ENCODE measurements around the gene NOS3.

NOS3 gene

GRCh38 chr7:150990416-150991186 is at the start of gene NOS3:
NOS3 (plus strand) TSS chr7:150991017; CDS start chr7:150993804, 2,787 bp downstream.
- DNase-seq (ENCODE audit: low read depth in 2 of 2, low spot score in 1 of 2), result no peak

- no peak for DNase-seq (ENCODE audit: low read depth in 2 of 2, low spot score in 1 of 2)
These were observed 49.3 kb upstream of the NOS3 start for GRCh38 chr7:150941351-150942000.

- DNase-seq (ENCODE audit: low read depth in 2 of 2, low spot score in 1 of 2), result peak in 1 of 2 donors; percentile 9
These were observed 48.7 kb upstream of the NOS3 start for GRCh38 chr7:150942001-150942590.

GRCh38 chr7:150942591-150943452 is 48.0 kb upstream of the NOS3 start:
- DNase-seq (ENCODE audit: low read depth in 2 of 2, low spot score in 1 of 2), result no peak

- no peak for DNase-seq (ENCODE audit: low read depth in 2 of 2, low spot score in 1 of 2)
These were observed 47.4 kb upstream of the NOS3 start for GRCh38 chr7:150943453-150943814.

- DNase-seq (ENCODE audit: low read depth in 2 of 2, low spot score in 1 of 2), result no peak
These were observed 46.5 kb upstream of the NOS3 start for GRCh38 chr7:150944066-150945042.

DNA sequence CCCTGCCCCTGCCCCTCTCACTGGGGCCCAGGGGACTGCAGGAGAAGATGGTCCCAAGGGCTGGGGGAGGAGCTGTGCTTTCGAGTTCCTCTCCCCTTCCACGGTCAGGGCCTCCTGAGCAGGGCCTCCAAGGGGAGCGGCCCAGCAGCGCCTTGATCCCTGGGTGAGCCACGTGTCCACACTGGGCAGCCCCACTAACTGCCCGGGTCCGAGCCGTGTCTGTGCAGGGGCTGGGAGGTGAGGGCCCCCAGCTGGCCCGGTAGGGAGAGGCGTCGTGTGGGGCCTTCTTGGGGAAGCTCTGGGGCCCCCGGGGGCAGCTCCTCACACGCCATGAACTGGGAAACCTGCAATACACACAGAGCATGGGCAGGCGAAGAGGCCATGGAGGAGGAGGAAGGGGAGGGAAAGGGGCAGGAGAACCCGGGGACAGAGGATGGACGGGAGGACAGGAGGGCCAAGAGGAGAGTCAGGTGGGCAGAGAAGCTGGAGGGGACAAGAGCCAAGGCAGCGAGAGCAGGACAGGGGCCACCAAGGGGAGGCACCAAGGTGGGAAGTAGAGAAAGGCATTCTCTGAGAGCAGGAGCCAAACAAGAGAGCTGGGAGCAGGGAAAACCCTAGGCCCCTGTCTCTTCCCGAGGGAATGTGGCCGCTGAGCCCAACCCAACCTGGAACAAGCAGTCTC is 45.5 kb upstream of the NOS3 start:
- DNase-seq (ENCODE audit: low read depth in 2 of 2, low spot score in 1 of 2), result no peak

GRCh38 chr7:150945853-150946420 is 44.9 kb upstream of the NOS3 start:
- DNase-seq (ENCODE audit: low read depth in 2 of 2, low spot score in 1 of 2), result no peak

DNA sequence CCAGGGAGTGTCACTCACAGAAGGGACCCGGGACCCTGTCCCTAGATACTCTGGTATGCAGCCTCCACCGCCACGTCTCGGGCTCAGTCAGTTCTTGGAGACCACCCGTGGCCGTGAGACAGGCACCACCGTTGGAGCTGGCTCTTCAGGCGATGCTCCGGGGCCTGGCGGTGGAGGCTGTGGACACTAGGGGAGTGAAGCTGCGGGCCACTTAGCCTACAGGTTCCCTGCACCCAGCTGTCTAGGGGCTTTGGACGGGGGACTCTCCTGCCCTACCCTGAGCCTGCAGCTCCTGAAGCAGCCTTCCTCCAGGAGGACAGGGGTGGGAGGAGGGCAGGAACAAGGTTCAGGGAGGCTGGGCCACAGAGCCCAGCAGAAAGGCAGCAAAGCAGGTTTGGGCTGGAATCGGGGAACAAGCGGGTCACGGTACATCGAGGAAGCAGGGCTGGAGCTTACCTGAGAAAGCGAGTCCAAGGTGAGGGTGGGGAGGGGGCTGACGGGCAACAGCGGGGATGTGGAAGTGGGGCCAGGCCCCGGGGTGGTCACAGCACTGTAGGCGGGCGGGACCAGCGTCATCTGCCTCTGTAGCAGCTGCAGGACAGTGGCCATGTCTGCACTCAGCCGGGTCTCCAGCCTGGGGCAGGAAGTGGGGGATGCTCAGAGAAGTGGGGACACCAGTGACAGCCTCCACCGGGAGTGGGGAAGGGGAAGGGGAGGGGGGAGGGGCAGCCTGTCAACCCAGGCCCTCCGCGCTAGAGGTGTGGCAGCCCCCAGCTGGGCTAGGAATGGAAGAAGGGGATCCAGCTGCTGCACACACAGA is 44.2 kb upstream of the NOS3 start:
- no peak for DNase-seq (ENCODE audit: low read depth in 2 of 2, low spot score in 1 of 2)

- DNase-seq (ENCODE audit: low read depth in 2 of 2, low spot score in 1 of 2), result no peak
These were observed 43.5 kb upstream of the NOS3 start for GRCh38 chr7:150947241-150947745.

DNA sequence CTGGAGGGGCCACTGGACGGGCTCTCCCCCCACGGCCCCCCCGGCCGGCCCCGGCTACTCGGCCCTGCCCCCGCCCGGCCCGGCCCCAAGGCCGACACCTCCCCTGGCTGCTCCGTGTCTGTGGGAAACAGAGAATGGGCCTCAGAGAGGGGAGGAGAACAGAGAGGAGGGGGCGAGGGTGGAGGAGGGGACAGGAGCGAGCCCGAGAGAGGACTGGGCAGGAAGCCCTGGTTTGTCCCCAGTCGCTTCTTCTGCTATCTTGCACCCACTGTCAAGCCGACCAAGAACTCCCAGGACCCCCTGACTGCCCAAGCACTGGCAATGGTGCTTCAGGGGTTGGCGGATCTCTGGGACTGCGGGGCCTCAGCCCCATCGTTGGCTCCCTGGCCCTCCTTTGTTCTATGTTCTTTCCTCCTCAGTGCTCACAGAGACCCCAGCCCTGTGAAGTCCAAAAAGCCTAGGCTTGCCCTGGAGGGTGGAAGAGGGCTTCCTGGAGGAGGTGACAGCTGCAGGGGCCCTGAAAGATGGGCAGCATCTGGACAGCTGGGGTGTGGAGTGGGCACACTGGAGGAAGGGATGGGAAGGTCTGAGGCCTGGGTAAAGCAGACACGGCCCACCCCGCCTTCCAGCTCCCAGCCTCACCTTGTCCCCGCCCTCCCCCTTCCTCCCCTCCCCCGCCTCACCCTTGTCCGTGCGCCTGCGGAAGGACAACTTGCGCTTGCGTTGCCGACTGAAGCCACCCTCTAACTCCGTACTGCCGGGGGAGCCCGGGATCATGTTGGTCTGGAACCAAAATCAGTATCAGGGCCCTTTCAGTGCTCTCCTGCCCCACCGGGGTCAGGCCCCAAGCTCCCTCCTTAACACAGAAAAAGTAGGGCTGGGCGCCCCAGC is 42.8 kb upstream of the NOS3 start:
- no peak for DNase-seq (ENCODE audit: low read depth in 2 of 2, low spot score in 1 of 2)

DNA sequence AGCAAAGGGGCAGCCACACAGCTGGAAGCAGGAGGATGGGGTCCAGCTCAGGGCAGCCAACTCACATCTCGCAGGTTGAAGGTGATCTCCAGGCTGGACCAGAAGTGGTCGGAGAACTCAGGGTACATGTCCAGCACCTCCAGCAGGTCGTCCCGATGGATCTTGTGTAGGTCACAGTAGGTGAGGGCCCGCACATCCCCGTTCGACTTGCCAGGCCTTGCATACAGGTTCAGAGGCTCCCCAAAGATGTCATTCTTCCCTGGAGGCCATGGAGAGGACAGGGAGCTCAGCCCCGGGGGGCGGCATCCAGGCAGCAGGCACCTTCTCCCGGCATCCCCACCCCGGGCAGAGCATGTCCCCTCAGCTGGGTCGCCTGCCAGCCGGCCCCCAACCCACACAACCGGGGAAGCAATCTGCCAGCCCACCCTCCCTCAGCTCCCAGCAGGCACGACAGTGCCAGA is 42.0 kb upstream of the NOS3 start:
- no peak for DNase-seq (ENCODE audit: low read depth in 2 of 2, low spot score in 1 of 2)

DNA sequence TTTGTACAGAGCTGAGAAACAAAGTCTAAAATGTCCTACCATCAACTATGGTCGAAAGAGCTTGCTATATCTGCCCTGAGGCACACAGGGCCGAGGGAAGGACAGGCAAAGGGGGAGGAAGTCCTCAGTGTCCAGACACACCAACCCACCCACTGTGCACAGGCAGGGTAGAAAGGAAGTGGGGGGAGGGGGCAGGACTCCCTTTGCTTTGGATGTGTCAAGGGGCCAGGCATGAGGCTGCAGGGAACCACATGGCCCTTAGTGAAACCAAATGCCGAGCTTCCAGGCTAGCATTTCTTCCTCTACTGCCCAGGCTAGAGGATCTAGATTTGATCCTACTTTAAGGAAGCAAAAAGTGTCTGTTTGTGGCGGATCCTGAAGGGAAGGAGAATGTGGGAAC is 41.3 kb upstream of the NOS3 start:
- no peak for DNase-seq (ENCODE audit: low read depth in 2 of 2, low spot score in 1 of 2)

- no peak for DNase-seq (ENCODE audit: low read depth in 2 of 2, low spot score in 1 of 2)
These were observed 40.8 kb upstream of the NOS3 start for GRCh38 chr7:150949971-150950491.

- no peak for DNase-seq (ENCODE audit: low read depth in 2 of 2, low spot score in 1 of 2)
These were observed 40.2 kb upstream of the NOS3 start for GRCh38 chr7:150950496-150951180.

- DNase-seq (ENCODE audit: low read depth in 2 of 2, low spot score in 1 of 2), result no peak
These were observed 39.7 kb upstream of the NOS3 start for GRCh38 chr7:150951181-150951520.

GRCh38 chr7:150951521-150951920 is 39.3 kb upstream of the NOS3 start:
- no peak for DNase-seq (ENCODE audit: low read depth in 2 of 2, low spot score in 1 of 2)
